Mucosa of gallbladder (tissue), 1 donor: Measurements from ENCODE around the gene GARNL3. TPM values are rescaled to one million over a fixed set of nuclear protein-coding genes. Genes with fewer than 3 reads are reported as not detected.

Source experiments
- DNase-seq: peaks from one replicate; pipeline ENCODE4 v3.0.0-alpha.2; 2020; ENCODE audit warnings: low spot score
- total RNA-seq: library from RNA; stranded (reverse); gene quantifications from one replicate; pipeline ENCODE4 v1.2.1, GENCODE V29; 2021
- donor health status: DM: no; HTN: no; CAD: no.

The GARNL3 gene
- total RNA-seq, 1 donor from 2014 or later: 17.1 TPM

GRCh38 chr9:127233550-127233949 is 31.0 kb upstream of the GARNL3 start:
- DNase-seq: no peak

- no peak for DNase-seq
These were observed 30.6 kb upstream of the GARNL3 start for GRCh38 chr9:127233989-127234388.

- DNase-seq: no peak
These were observed 26.8 kb upstream of the GARNL3 start for GRCh38 chr9:127237801-127238200.

DNA sequence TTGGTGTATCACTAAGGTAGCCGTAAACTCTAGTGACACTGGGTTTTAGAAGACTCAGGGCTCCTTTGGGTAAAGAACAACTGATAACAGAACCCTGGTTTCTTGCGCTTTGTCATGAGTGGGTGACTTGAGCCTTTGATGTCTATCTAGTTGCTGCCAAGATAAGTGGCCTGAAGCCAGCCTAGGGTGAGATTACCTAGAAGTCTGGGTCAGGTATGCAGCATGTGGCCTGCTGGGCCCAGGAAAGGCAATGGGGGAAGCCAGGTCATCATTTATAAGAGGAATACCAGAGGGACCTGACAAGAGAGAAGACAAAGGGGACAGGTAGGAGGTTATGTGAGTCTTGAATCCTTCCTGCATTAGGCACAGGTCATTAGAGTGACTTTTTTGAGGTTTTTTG is 23.2 kb upstream of the GARNL3 start:
- DNase-seq: no peak

DNA sequence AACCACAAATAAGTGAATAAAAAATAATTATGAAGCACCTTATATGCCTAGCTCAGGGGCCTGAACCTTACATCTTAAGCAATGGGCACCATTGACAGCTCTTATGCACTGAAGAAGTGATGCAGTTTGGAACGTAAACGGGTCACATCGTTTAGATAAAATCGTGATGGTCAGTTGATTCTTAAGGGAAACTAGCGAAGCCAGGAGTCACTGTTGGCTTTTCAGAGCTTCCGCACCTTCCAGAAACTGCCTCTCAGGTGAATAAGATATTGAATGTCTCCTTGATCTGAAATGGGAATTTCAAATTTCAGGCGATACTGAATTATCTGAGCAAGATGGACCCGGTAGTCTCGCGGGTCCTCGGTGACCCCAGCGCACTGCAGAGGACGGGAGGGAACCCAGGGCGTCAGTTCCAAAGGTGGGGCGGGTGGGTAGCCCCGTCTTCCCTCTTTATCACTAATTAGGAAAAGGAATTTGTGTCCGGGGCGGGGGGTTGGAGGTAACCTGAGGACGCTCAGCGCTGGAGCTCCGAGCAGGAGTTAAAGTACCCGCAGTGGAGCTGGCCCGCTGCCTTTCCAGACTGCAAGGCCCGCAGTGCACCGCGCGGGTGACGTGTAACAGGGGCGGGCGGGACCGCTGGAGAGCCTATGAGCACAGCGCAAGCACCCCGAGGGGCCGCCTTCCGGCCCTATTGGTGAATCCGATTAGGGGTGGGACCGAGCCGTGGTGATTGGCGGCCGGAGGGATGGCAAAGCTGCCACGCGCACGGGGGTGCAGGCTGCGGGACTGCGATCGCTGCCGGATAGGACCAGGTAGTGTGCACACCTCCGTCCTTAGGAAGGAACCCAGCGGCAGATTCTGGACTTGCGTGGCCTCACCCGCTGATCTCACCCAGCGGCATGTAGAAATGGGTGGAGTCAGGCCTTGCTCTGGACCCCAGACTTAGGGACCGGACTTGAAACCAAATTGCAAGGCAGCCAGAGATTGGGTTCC is 19.7 kb upstream of the GARNL3 start:
- peak; percentile 97 for DNase-seq

- DNase-seq: peak; percentile 17
These were observed 18.9 kb upstream of the GARNL3 start for GRCh38 chr9:127245637-127246164.

DNA sequence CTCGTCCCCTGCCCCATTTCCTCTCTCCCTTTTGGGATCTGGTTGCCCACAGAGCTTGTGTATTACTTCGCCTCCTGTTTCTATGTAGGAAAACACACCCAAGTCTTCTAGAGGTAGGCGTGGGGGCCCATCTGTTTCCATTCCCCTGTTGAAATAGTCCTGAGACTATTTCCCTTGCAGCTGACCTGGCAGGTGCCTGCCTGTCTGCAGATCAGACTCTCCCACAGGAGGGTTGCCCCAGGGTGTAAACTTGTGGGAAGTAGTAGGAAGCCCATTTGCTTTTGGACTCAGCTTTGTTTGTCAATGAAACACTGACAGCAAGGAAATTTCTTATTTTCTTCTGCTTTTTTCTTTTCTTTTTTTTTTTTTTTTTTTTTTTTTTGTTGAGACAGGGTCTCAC is 16.3 kb upstream of the GARNL3 start:
- no peak for DNase-seq

DNA sequence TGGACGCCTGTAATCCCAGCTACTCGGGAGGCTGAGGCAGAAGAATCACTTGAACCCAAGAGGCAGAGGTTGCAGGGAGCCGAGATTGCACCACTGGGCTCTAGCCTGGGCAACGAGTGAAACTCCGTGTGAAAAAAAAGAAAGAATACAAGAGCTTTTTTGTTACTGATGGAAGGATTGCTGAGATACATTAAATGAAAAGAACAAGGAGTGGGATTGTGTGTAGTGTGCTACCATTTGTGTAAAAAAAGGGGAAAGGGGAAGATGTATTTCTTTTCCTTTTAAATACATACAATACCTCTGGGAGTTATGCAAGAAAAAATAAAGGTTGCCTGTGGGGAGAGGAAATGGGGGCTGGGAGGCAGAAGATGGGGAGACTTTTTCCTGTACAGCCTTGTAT is 14.7 kb upstream of the GARNL3 start:
- DNase-seq: no peak

DNA sequence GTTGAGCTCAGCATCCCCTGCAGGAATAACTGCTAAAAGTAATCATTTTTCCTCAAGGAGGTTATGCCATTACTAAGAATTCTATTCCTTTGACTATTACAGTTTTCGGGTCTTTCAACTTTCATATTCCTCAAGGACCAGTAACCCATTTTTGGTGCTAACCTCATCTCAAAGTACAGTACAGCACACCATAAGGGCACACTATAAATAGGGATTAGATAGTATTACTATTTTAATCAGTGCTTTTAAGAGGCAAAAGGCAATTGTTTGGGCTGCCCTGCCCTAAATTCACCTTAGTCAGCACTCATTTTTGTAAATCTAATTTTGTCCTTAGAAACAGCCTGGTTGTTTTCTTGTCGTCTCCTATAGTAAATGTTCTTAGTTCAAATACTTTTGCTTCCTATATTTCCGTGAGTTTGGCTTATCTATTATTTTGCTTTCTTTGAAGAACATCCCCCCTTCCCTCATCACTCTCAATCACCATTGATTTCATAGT is 13.6 kb upstream of the GARNL3 start:
- no peak for DNase-seq

DNA sequence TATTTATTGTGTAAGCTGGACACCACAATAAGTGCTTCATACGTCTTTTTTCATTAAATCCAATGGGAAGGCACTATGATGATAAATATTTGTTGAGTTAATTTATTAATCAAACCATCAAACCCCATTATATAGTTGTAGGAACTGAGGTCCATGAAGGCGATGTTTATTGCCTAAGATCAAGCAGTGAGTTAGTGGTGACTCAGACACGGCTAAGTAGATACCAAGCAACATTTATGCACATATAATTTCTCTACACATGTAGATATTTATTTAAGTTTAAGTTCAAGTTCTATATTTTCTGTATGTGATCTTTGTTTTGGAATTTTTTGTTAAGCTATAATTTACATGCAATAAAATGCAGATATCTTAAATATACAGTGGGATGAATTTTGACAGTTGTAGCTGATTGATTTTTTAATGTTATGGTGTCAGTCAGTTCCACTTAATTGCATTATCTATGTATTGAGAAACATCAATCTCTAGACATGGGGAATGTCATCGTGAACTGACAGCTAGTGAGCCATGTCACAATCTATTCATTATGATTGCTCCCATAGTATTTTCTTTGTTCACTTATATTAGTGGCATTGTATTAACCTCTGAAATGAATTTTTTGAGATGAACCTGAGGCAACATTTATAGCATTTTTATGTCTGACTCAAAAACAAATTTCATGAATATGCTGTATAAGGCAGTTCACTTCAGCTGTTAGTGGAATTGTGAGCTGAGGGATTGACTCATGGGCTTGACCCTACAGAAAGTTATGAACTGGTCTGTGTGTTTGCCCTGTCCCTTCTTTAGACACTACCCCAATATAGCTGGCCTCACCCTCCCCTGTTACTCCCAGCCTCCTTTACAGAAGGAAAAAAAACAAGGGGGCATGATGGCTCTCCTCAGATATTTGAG is 11.9 kb upstream of the GARNL3 start:
- no peak for DNase-seq

DNA sequence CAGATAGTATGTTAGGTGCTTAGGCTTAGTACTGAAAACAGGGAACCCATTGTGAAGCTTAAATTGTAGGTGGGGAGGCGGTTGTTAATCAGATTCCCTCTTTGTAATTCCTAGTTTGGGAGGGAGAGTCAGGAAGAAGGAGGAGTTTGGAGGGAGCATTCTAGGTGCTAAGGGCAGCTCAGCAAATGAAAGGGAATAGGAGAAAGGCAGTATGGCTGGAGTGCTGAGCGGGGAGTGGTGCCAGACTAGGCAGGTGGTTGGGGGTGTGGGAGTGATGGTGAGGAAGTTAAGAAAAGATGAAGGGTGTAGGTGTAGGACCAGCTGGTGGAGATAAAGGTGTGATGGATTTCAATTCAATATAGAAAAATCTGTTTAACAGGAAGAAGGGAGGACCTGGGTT is 11.1 kb upstream of the GARNL3 start:
- no peak for DNase-seq

GRCh38 chr9:127255692-127256091 is 8.9 kb upstream of the GARNL3 start:
- no peak for DNase-seq

- DNase-seq: no peak
These were observed 8.2 kb upstream of the GARNL3 start for GRCh38 chr9:127256324-127256723.

GRCh38 chr9:127258606-127259471 is 5.7 kb upstream of the GARNL3 start:
- no peak for DNase-seq

DNA sequence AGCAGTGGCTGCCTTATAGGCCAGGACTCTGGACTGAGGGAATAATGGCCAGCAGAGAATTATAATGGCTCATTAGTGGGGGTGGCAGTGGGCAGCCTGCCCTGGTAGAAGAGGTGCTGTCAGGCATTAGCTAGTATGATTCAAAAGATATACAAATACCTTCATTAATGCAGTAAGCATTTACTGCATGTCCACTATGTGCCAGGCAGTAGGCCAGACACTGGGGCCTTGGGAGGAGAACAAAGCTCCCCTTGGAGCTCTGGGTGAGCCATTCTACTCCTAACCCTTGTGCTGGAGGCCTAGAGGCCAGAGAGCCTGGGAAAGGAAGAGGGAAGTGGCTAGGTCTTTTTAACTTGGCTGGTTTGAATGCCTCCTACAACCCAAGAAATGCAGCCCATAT is 2.0 kb upstream of the GARNL3 start:
- DNase-seq: no peak

DNA sequence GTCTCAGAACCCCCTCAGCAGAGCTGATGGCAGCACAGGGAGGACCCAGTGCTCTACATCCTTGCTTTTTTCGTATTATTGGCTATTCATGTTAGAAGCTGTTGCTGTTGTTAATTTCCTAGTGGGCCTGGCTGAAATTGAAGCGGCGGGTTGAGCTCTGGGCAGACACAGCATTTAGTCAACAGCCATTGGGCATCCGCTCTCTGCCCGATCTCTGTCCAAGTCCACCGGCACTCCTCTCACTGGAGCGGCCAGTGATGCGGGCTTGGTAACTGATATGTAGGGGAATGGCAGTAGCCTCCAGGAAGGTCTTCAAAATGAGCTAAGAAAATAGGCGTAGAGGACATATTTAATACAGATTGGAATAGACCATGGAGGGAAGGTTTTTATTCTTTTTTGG is 1.3 kb upstream of the GARNL3 start:
- no peak for DNase-seq

DNA sequence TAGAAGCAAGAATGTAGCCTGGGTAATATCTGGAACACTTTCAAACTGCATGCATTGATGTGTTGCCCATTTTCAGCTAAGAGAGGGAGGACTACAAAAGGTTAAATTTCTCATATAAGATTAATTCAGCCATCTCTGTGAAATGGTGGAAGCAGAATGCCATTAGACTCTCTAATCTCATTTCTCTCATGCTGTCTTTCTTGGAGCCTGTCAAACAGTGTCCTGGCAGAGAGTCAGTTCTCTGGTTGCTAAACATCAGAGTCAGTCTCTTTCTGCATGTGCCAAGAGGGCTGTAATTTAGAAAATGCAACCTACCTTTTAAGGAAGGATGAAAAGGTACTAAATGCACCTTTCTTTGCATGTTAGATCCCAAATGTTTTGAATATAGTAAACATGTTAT is 910 bp upstream of the GARNL3 start:
- no peak for DNase-seq

DNA sequence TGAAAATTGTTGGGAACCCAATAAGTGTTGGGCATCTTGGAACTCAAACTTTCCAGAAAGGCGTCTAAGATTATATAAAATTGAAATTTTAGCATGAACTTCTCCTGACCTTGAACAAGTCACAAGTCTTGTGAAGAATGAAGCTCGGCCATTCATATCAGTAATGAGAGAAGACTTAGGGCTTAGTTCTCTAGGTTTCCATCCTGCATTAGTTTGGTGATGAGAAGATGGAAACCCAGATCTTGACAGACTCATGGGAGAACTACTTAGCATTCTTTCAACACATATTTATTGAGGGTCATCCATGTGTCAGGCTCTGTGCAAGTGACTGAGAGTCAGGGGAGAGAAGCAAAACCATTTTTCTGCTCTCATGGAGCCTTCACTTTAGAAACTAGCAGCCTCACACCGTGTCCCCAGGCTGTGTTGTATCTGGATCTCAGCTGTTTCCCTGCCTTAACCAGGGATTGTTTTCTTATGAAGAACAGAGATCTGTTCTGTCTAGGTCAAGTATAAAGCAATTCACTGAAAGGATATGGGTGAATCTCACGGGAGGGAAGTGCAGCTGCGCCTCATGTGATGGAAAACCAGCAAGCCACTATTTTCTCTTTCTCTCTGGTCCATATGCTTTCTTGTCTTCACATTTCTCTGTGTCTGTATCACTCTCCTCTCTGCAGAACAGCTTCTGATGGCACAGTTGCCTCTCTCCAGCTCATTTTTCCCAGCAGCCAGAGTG is 3.4 kb downstream of the GARNL3 start:
- DNase-seq: no peak

DNA sequence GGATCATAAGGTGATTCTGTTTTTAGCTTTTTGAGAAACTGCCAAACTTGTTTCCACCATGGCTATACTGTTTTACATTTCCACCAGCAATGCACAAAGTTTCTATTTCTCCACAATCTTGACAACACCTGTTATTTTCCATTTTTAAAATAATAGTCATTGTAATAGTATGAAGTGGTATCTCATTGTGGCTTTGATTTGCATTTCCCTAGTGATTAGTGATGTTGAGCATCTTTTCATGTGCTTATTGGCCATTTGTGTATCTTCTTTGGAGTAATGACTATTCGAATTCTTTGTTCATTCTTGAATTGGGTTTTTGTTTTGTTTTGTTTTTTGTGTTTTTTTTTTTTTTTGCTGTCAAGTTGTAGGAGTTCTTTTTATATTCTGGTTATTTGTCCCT is 4.9 kb downstream of the GARNL3 start:
- DNase-seq: no peak

DNA sequence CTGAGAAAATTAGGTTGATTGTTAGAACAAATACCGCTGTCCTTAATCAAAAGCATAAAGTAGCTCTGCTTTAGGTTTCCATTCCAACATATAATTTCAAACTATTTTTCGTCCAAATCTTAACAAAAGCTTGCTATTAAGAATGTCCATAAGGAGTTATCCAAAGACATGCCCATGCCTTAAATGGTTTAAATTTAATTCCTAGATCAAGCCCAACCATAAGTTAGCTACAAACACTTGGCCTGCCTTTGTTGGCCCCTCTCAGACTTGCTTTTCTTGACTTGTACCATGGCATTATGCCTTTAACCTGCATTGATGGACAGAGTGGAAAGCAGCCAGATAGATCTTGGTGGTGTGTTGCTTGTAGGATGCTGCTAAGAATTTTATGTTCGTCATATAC is 8.8 kb downstream of the GARNL3 start:
- DNase-seq: no peak

- DNase-seq: no peak
These were observed 12.5 kb downstream of the GARNL3 start for GRCh38 chr9:127277099-127277498.
